ENCODE results near the gene CNKSR2.

The CNKSR2 gene

DNA sequence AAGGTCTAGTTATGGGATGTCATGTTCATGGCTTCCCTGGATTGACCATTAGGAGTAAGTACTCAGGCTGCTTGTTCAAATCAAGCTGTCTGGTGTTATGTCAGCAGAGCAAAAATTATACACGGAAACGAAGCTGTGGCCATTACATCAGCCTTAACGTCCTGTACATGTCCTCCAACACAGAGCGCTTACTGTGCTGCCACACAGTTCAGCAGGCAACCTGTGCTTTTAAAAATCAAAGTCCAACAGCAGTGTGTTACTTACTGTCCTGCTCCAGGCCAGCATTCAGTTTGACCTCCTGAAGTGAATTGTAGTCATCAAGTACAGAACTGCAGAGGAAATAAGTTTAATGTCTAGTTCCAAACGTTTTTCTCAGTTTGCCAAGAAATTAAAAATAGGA lies 237.9 kb downstream of the CNKSR2 start:
- no peak for FAIRE-seq

DNA sequence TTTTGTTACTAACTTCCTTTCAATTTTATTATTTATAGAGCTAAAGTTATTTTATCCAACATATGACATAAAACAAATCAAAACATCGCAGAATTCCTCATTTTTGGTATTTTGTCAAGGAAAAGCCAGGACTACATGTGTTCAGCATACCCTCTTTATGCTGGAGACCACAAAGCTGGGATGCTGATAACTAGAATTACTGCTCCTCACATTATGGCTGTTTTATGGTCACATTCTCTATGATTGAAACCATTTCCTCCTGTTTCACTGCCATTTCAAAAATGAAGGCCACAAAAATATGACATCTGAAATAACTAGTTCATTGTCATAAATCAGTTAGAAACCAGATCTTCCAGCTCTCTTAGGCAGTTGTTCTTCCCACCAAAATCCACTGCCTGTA lies 242.2 kb downstream of the CNKSR2 start:
- FAIRE-seq = no peak

DNA sequence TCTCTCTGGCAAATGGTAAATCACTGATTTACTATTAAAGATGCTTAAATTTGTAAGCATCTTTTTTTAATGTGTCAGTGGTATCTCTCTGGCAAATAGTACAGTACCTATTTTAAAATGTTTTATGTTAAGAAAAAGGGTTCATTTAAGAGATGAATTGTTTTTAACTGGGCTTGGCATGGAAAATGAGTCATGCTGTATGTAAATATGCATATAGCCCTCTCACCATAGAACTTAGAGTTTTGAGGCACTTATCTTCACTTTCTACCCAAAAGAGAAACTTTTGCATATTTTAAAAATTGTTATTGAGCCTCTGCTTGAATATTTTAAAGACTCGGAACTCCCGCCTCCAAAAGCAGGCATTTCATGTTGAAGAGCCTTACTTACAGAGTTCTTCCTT lies 246.0 kb downstream of the CNKSR2 start:
- FAIRE-seq = no peak

DNA sequence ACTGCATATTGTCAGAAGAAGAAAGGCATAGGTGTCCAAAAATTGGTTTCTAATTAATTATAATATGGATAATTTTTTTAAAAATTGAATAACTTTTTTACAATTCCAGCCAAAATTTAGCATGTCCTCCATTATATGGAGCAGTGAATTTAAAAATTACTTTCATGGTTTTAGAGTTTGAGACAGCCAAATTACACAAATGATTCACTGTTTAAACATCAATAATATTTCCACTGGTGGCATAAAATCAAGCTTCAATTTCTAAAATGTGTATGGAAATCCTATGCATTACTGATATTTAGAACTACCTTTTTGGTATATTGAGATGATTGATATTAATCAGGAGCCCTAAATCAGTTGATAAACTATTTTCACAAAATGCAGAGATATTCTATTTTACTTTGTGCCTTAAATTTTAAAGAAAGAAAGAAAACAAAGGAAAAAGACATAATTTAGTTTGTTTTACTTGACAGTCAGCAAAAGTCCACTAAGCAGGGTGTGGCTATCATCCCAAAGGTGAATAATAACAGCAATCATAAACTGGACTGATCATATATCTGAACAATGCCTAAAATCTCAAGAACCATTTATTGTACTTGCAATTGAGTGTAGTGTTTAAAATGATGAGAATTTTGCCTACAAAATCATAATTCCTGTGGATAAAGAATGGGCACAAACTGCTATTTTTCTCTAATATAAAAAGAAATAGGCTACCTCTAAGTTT lies 249.7 kb downstream of the CNKSR2 start:
- FAIRE-seq = peak; percentile 83

DNA sequence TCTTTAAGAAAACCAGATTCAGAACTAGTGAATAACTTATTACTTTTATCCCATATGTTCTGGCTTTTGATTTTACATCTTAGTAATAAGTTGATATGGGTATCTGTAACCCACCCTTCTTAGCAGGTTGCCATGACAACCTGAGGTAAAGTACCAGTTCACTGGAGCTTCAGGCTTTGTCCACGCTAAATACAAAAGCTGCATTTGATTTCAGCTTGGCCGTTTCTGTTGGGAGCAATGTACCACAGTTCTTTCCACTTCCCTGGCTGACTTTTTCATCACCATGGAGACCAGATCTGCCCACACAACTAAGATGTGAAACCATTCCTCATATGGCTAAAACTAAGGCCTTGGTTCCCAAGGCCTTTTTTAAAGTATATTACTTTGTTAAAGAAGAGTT lies 257.8 kb downstream of the CNKSR2 start:
- FAIRE-seq = no peak

DNA sequence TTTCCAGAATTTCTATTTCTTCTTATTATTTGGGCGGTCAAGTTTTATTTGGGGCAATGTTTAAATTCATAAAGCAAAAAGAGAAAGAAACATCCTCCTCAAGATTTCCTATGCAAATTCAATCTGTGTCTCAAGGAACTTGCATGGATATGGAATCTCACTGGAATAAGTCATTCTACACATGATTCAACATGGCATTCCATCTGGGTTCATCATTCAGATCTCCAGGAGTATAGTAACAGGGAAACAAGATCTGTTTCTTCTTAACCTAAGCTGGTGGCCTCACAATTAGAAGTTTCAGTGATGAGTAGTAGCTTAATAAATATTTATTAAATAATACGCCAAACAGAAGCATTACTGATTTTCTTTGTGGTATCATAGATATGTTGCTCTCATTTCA lies 264.1 kb downstream of the CNKSR2 start:
- no peak for FAIRE-seq

DNA sequence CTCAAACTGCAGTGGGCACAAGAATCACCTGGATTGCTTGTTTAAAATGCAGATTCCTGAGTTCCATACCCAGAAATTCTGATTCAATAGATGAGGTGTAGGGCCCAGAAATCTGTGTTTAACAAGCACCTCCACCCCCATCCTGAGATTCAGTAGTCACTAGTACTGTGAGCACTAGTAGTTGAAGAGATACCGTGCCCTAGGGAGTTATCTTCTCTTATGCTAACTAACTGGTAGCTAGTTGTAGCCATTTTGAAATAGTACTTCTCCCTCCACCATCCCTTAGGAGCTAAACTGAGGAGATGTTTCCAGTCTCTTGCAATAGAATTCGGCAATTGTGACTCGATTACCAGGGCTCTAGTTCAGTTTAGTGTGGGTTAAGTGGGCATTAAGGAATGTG lies 265.6 kb downstream of the CNKSR2 start:
- FAIRE-seq = no peak

DNA sequence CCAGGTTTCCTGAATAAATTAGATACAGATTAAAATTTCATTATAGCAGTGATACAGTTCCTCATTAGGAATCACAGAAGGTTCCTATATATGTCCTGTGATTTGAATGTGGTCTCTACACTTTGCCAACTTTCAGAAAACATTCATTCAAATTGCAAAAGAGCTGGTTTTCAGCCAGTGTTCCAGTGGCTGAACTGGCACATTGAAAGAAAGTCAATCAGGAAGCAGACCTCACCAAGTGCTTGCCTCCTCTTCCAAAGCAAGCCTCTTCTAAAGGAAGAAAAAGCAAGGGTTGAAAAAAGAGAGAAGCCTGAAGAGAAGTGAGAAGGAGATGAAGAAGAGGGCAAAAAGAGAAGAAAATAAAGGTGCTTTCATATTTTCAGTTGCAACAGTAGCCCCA lies 271.2 kb downstream of the CNKSR2 start:
- FAIRE-seq = no peak

DNA sequence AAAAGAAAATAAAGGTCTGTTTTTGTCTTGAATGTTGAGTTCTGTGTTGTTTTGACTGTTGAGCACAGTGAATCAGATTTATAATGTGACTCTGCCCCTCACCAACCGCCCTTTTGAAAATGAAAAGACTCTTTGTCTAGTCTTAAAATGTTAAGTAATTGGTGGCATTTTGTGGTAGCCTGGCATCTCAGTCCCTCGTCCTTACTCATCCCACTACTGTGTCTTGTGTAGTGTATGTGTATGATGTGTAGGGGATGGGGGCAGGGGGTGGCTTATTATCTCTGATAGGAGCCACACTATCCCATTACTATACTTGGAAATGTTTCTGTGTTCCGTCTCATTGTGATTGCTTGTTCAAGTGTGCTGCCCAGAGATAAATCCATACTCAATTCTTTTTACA lies 271.7 kb downstream of the CNKSR2 start:
- no peak for FAIRE-seq

DNA sequence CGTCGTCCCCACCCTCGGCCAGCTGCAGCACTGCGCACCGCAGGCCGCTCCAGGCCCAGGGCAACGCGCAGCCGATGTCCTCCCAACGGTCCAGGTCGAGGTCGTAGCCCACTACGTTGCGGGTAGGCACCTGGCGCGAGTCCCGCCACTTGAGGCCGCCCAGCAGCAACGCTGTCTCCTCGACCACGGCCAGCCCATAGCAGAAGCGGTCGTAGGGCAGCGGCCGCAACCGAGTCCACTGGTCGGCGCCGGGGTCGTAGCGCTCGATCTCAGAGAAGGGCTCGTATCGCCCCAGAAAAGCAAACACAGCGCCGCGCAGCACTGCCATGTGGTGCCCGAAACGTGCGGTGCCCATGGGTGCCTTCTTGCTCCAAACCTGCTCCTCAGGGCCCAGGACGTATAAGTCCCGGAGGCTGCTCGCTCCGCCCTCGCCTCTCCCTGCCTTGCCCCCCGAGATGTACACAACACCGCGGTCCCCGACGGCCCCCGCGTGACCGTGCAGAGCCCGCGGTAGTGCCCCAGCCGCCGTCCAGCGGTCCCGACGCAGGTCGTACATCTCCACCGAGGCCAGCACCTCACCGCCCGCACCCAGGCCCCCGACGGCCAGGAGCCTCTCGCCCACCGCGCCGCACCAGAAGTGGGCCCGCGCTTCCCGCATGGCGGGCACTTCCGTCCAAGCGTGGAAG lies 281.8 kb downstream of the CNKSR2 start:
- no peak for FAIRE-seq

DNA sequence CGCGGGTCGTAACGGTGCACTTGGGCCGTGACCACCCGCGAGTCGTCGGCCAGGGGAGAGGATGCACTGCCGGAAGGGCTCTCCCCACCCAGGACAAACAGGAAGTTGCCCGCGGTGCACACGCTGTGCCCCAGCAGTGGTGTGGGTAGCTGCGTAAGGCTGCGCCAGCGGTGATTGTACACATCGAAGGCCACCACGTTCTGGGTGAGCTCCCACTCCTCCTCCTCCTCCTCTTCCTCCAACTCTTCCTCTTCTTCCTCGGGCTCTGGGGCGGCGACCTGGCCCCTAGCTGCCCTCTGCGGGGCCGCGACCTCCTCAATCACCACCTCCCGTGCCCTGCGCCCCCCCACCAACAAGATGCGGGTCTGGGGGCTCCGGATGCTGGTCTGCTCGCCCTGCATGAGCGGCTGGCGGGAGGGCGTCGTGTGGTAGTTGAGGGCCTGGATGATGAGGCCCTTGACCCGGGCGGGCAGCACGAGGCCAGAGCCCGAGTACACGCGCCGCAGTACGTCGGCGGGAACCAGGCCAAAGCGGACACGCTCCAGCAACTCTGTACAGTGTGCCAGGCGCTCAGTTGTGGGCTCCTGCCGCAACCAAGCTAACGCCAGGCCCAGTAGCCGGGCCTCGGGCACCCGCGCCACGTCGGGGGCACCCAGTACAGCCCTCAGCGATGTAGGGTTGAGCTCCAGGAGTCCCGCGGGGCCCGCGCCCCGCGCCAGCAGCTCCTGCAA lies 282.5 kb downstream of the CNKSR2 start:
- no peak for FAIRE-seq

DNA sequence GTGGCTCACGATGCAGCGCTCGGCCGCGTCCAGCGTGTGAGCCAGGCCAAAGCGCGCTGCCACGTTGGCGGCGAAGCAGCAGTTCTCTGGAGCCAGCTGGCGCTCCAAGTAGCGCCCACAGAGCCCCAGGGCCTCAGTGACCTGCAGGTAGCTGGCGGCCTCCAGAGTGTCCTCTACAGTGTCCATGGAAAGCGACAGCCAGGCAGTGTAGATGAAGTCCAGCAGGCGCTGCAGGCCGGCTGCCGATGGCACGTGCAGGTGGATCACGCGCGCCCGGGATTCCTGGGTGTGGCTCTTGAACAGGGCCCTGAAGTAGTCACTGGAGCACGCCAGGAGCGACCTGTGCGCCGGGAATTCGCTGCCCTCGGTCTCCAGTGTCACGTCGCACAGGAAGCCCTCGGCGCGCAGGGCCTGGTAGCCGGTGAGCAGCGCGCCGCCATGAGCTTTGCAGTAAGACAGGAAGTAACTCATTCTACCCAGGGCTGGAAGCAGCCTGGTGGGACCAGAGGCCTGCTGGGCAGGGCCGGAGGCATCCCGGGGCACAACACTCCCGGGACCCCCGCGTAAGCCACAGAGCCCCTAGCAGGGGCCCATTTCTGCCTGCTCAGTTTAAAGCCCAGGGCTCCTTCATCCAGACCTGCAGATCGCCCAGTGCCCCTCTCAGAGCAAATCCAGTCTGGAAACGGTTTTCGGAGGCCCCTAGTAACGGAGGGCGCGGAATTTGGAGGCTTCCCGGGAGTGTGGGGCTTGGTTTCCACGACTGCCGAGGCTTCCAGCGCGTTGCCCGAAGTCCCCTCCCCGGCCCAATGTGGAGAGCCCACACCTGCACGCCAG lies 283.3 kb downstream of the CNKSR2 start:
- FAIRE-seq = no peak

DNA sequence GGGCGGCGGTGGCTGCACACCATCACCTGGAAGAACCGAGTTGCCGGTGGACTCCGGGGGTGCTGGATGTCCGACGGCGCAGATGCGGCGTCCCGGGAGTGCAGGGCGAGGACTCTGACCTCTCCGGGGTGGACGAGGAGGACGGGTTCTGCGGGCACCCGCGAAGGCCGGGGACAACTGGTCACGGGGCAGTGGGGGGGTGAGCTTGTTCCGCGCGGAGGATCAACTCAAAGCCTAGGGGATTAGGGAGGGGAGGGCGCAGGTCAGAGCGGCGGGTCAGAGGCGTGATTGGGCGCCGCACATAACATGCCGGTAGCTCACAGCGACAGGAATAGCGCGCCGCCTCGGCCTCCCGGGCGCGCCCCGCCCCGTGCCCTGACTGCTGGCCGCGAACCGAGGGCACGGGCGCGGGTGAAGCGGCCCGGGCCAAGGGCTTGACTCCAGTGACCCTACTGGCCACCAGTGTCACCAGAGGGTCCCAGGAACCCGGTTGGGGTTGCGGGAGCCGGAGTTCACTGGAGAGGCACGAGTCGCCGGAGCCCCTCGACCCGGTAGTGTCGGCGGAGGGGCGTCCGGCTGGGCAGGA lies 284.0 kb downstream of the CNKSR2 start, which contains the start of gene KLHL34:
TSS of gene KLHL34 (minus strand) at position 179 of the 586 bp plus-strand sequence. CDS start 542 bp downstream, outside the sequence.
- FAIRE-seq = no peak

DNA sequence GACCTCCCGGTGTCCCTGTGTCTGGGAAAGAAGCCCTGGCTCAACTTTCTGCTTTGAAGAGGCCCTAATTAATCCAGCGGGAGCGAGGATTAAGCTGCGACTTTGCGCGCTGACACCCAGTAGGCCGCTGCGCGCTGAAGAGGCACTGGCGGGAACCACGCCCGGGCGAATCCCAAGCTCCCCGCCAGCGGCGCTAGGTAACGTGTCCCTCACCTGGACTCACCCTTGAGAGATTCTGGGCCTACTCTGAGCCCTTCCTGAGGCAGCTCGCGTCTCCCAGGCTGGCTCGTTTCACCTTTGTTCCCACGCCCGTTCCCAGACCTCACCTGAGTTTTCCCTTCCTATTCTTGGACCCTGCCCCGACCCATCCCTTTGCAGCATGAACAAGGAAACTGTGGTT lies 284.5 kb downstream of the CNKSR2 start:
- FAIRE-seq = no peak

DNA sequence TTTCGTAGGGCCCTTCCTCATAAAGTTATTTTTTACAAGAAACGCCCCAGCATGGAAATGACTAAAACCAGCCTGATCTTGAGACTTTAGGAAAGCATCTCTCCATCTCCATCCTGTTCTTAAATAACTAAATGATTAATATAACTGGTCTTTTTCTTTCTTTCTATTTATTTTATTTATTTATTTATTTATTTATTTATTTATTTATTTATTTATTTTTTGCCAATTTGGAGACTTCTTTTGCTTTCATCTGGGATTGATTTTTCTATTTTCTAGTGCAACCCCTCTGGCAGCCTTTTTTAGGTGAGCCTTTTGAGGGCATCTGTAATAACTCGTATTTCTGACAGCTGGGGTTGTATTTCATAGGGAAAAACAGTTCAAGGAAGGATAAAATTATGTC lies 285.1 kb downstream of the CNKSR2 start:
- FAIRE-seq = peak; percentile 72

DNA sequence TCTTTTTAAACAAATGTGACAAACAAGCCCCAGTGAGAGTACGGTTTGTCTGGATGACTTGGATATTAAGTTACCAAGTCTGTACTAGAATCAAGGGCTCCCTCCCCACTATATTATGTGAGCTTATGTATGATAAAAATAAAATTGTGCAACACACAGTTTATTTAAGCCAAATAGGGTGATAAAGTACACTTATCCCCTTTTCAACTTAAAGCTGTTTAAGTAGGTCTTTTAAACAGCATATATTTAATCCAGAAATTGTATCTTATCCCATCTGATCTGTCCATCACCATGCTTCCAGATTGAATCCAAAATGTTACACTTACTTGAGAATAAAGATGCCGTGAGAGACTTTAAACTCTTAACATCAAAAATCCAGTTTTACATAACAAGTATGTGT lies 285.9 kb downstream of the CNKSR2 start:
- no peak for FAIRE-seq

DNA sequence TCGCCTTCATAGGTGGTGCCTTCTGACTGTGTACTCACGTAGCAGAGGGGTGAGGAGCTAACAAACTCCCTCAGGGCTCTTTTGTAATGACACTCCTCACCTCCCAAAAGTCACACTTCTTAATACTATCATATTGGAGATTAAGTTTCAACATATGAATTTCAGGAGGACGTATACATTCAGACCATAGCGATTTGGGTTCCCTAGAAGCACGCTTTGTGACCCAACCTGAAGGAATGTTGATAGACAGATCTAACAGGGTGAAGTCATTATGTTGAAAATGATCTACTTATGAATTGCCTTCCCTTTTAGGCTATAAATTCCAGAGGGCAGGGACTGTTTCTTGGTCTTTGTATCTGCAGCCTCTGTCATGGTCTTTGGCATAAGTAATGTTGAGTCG lies 287.1 kb downstream of the CNKSR2 start:
- FAIRE-seq = no peak

DNA sequence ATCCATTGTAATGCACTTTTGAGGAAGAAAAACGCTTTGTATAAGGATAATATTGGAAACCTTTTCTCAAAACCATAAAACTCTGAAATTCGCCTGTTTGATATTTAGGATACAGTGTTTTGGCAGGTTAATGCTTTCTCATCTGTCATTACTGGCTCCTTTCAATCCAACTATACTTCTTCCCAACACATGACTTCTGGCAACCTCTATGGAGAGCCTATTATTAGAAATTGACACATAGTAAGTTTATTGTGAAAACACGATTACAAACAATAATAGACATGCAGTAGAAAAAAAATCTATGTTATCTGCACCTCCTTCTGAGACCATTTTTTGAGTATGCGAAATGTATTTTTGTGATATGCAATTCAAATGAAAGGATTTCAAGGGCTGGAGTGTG lies 288.5 kb downstream of the CNKSR2 start:
- FAIRE-seq = no peak

DNA sequence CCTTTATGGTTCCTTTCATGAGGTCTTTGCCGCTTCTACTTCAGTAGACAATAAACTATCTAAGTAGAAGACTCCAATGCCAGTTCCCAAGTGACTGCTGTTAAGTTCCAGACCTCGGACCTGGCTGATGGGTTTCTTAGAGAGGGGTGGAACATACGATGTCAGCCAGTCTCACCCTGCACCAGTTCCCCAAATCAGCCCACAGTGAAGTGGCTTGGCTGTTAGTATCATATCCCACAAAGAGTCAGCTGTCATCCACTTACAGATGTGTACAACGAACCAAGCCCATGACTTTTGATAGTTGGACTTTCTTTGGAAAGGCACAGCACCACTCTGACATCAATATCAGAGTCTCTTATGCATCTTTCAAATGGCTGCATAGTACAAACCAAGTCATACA lies 292.0 kb downstream of the CNKSR2 start:
- no peak for FAIRE-seq

DNA sequence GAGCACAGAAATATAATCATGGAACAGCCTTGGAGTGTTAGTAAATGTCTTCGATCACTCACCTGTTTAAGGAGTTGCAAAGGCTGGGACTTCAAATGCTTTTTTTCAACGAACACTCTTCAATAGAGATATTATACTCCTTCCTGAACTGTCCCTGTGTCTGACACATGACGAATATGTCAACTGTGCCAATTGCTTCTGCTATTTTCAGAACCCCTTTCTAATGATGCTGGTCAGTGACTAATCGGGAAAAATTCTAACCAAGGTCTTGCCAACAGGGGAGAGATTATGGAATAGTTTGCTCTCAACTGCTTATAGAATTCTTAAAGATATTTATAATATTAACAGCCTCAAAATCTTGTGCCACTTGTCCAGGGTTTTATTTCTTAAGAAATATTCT lies 292.5 kb downstream of the CNKSR2 start:
- no peak for FAIRE-seq

DNA sequence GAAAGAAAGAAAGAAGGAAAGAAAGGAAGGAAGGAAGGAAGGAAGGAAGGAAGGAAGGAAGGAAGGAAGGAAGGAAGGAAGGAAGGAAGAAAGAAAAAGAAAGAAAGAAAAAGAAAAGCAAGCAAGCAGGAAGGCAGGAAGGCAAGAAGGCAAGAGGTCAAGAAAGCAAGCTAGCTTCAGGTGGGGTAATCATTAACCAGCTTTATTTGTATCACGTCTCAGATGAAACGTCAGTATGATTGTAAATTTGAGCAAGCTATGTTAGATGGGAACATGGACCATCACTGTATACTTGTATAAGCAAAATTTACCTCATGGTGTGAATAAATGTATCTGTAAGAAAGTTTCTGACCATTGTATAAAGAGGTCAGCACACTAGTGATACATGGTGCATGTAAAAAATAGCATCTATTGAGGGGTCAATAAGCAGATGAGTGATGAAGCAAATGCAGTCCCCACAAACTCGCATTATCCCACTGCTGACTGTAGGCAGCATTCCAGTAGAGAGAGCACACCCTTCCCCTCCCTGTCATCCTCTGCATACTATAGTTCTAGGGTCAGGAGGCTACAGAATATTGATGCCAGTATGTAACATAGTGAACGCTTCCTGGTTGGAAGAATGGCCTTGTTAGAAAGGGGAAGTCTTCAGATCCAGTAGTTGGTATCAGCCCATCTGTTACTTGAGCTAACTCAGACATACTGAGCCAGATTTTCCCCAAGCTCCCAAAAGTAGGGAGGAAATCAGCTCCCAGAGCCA lies 300.4 kb downstream of the CNKSR2 start:
- no peak for FAIRE-seq

DNA sequence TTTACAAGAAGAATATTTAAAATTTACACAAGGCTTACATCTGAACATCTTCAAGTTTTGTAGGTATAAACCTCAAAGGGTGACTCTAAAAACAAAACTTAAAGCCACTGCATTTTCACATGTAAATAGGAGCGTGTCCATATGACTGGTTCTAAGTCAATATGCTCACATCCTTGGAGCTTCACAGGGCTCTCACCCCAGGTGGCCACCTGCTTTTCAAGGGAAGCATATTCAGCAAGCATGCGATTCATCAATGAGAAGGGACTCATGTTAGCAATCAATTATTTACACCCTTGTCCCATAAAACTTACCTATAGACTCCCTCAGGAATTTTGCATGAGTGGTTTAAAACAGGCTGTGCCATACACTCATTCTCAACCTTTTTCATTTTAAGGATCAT lies 301.7 kb downstream of the CNKSR2 start:
- FAIRE-seq = no peak
